Hindlimb muscle (tissue), 1 donor: ENCODE measurements around the gene C20orf96. TPM values are rescaled to one million over a fixed set of nuclear protein-coding genes. Genes with fewer than 3 reads are reported as not detected.
"Not testable (repeated sequence)": the region's sequence is repeated elsewhere in the genome, so short reads cannot be mapped to it uniquely, and the experiment has no call there.

Source experiments
- DNase-seq: peaks from one replicate; pipeline ENCODE4 v3.0.0-alpha.2; 2013
- polyA plus RNA-seq: library from polyadenylated mRNA; unstranded; fragments of 120-200 nt; gene quantifications from one replicate; pipeline ENCODE4 v1.2.1, GENCODE V29; 2013; ENCODE audit not compliant: insufficient read length

C20orf96 gene
- polyA plus RNA-seq, result 11.1 TPM

- peak; percentile 92 for DNase-seq
Measured at GRCh38 chr20:290084-290831, at the start of gene C20orf96. Gene C20orf96 (minus strand): TSS chr20:290750. CDS start chr20:290610, 140 bp downstream.

- not testable (repeated sequence) for DNase-seq
Measured at GRCh38 chr20:336040-336439, 45.5 kb upstream of the C20orf96 start.

DNA sequence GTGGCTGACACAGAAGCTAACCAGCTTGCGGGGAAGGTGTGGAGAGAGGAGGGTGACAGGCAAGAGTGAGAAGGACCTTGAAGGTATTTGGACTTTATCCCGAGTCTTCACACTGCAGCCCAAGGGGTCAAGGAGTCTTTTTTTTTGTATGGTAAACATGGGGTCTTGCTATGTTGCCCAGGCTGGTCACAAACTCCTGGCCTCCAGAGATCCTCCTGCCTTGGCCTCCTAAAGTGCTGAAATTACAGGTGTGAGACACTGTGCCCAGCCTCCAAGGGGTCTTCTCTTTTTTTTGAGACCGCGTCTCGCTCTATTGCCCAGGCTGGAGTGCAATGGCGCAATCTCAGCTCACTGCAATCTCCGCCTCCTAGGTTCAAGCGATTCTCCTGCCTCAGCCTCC is 44.0 kb upstream of the C20orf96 start:
- DNase-seq, result no peak

- DNase-seq, result peak; percentile 71
Measured at GRCh38 chr20:330233-331149, 39.9 kb upstream of the C20orf96 start.

DNA sequence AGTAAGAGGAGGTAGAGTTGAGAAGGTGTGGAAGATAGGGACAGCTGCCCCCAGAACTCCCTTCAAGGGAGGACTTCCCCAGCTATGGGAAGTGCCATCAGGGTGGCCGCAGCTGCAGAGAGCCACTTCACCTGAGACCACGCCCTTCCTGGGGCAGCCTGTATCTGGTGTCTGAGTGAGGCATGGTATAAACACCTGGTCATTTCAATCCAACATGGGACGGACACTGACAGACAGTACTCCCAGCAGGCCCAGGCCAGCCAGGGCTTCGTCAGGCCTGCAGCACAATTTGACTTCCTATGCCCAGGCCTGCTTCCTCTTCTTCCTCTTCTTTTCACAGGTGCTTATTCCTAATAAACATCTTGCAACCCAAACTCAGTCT is 39.3 kb upstream of the C20orf96 start:
- no peak for DNase-seq

DNA sequence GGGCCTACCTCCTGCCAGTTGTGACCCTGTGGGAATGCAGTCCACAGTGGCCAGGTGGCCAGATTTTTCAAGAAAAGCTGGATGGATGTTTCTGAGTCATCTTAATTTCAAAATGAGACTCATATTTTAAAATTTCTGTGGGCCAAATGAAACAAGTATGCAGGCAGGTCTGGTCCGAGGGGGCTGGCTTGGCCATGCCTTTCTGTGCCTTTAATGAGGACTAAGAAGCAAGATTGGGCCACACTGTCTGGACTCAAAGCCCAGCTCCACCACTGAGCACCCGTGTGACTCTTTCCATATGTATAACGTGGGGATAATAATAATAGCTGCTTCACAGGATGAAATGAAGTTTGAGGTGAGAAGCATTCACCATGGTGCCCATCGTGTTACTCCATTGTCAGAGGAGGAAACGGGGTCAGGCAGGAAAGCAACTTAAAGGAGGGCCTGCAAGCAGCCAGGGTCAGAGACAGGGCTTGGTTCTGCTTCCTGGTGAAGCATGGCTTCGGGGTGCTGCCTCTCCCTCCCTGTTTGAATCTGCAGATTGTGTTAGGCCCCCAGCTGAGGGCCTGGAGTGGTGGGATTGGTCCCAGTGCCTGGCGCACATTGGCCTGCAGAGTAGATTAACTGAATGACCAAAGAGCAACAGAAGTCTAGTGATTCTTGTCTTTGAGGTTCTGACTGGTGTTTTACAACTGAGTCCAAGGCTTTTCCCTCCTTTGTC is 38.6 kb upstream of the C20orf96 start:
- DNase-seq, result no peak

GRCh38 chr20:328027-328974 is 37.8 kb upstream of the C20orf96 start:
- peak; percentile 47 for DNase-seq

DNA sequence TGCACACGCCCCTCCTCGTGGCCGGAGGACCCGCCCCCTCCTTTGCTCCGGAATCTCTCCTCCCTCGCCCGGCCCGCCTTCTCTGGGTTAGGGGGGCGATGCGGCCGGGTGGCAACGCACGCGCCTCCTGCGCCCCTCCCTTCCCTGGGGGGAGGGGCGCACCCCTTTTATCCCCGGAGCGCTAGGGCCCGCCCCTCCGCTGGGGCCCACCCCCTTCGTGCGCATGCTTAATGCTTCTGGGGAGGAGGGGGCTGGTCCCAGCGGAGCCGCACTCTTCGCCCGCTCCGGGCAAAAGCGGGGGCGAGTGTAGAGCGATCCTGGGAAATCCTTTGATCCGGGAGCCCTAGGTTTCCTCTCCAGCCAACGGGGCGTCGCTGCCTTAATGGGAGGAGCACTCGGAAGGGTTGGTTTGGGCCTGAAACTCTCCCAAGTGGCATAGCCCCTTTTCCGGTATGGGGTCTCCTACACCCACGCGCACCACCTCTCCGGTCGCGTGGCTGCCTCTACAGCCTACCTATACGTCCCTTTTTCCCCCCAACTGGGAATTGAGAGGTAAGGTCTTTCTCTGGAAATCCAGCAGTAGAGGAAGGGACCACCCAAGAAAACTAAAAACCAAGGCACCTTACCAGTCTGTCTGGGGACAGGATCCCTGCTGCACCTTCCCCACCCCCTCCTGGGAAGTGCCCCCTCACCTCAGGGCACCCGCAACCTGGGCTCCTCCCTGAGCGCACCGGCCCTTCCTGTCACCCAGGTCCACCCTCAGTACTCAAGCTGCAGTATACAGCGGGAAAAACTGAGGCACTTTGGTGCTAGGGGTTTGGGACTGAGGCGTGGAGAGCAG is 36.9 kb upstream of the C20orf96 start:
- DNase-seq, result peak; percentile 91

- no peak for DNase-seq
Measured at GRCh38 chr20:326645-327185, 36.2 kb upstream of the C20orf96 start.

DNA sequence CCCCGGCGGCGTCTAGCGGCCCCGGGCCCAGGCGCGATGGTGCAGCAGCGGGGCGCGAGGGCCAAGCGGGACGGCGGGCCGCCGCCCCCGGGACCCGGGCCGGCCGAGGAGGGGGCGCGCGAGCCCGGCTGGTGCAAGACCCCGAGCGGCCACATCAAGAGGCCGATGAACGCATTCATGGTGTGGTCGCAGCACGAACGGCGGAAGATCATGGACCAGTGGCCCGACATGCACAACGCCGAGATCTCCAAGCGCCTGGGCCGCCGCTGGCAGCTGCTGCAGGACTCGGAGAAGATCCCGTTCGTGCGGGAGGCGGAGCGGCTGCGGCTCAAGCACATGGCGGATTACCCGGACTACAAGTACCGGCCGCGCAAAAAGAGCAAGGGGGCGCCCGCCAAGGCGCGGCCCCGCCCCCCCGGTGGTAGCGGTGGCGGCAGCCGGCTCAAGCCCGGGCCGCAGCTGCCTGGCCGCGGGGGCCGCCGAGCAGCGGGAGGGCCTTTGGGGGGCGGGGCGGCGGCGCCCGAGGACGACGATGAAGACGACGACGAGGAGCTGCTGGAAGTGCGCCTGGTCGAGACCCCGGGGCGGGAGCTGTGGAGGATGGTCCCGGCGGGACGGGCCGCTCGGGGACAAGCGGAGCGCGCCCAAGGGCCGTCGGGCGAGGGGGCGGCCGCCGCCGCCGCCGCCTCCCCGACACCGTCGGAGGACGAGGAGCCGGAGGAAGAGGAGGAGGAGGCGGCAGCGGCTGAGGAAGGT is 35.5 kb upstream of the C20orf96 start:
- peak; percentile 78 for DNase-seq

- peak; percentile 95 for DNase-seq
Measured at GRCh38 chr20:325045-325888, 34.7 kb upstream of the C20orf96 start, which contains the start of gene SOX12. Gene SOX12 (plus strand): TSS chr20:325552. CDS start chr20:325925, 373 bp downstream.

DNA sequence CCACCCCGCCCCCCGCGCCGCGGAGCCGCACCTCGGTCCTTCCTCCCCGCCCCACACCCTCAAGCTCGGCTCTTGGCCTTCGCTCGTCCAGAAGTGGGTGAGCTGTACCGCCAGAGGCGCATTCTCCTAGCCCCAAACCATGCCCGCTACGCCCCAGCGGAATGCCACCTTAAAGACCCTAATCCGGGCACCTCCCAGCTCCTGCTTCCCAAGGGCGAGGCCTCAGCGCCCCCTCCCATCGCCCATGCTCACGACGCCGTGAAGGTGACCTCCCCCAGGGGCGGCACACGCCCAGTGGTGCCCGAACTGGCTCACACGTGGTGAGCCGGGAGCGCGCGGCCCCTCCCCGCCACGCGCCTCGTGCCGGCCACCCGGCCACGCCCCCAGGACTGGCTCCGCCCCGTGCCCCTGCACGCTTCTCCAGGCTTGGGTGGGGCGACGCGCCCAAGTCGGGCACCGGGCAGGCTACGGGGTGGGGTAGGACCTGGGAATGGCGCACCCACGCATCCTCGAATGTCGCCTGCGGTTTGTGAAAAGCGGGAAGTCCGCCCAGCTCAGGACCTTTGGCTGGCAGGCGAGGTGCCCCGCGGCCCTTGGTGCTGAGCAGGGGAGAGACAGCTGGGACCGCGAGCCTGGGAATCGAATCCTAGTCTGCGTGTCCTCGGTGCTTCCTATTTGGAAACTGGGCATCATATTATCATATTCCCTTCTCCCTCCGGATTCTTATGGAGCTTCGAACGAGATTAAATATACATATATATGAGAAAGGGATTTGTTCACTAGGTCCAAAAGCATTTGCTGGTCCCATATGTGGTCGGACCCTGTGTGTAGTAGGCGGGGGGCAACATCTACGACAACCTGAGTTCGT is 33.9 kb upstream of the C20orf96 start:
- DNase-seq, result peak; percentile 88

DNA sequence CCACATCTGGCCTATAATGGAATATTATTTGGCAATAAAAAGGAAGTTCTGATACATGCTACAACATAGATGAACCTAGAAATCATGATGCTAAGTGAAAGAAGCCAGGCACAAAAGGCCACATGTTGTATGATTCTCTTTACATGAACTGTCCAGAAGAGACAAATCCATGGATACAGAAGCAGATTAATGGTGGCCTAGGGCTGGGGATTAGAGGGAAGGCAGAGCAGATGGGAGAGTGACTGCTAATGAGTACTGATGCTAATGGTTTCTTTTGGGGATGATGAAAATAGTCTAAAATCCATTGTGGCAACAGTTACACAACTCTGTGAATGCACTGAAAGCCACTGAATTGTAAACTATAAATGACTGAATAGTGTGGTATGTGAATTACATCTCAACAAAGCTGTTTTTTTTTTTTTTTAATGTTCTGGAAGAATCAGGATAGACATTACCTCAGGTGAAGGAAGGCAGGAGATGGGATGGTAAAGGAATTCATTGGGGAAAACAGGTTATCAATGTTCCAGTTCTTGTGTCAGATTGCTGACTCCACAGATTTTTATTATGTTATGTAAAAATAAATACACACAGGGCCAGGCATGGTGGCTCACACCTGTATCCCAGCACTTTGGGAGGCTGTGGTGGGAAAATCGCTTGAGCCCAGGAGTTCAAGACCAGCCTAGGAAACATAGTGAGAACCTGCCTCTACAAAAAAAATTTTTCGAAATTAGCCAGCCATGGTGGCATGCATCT is 25.9 kb upstream of the C20orf96 start:
- DNase-seq, result no peak

GRCh38 chr20:313948-314347 is 23.4 kb upstream of the C20orf96 start:
- no peak for DNase-seq

DNA sequence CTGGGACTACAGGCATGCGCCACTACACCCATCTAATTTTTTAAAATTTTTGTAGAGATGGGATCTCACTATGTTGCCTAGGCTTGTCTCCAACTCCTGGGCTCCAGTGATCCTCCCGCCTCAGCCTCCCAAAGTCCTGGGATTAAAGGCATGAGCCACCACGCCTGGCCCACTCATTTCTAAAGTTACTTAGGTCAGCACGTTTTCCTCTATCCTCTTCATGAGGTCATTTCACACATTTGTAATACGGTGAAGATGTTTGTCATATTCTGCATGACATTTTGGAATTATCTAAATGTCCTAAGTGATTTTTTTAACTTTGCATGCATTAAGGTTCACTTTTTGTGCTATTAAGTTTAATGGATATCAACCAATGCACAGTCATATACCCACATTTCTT is 22.9 kb upstream of the C20orf96 start:
- no peak for DNase-seq

GRCh38 chr20:312866-313265 is 22.3 kb upstream of the C20orf96 start:
- no peak for DNase-seq

DNA sequence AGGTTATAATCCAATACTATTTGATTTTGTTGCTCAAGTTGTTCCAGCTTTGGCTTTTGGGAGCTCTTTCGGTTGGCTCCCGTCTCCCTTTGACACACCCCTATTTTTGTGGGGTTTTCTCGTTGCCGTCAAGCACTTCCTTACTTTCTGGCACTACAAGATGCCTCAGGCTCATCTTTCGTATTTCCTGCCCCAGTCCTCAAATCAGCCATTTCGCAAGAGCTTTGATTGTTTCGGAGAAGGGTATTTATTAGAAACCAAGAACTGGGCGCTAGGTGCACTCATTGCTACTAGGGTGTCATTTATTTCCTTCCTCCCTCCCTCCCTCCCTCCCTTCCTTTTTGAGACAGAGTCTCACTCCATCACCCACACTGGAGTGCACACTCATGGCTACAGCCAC is 21.5 kb upstream of the C20orf96 start:
- no peak for DNase-seq
